Natural killer cell treated with Interleukin-12 subunit alpha and Interleukin-12 subunit beta and Interleukin-15 and Interleukin-18, amount 100 ng/mL, for 72 hours (primary cell): ENCODE data around the gene KIAA1958. TPM values are rescaled to one million over a fixed set of nuclear protein-coding genes. Genes with fewer than 3 reads are reported as not detected.

Source experiments
- ATAC-seq, 2 donors: fragments of 150-1000 bp; cut with Tn5 transposase in 1 of 2; sonication (Bioruptor Pico), chemical (Tn5 transposase) in 1 of 2; 2 replicates each; pipeline ENCODE4 v1.10.0; 2021
- DNase-seq: peaks from one replicate; pipeline ENCODE4 v3.0.0; 2022; ENCODE audit warnings: low spot score
- H3K27ac Mint-ChIP-seq, 2 donors: 1 replicate in 1 of 2; 2 replicates in 1 of 2; pipeline ENCODE4 v1.8.0; 2022; ENCODE audit warnings: mixed read lengths in 2 of 2, mild to moderate bottlenecking in 1 of 2, moderate library complexity in 1 of 2
- H3K27me3 Mint-ChIP-seq, 2 donors: 1 replicate in 1 of 2; 2 replicates in 1 of 2; pipeline ENCODE4 v1.8.0; 2022; ENCODE audit warnings: mixed read lengths in 2 of 2
- H3K36me3 Mint-ChIP-seq: one replicate; pipeline ENCODE4 v1.8.0; 2022; ENCODE audit warnings: mixed read lengths
- H3K4me1 Mint-ChIP-seq, 2 donors: 1 replicate in 1 of 2; 2 replicates in 1 of 2; pipeline ENCODE4 v1.8.0; 2022; ENCODE audit warnings: low read depth in 2 of 2, mixed read lengths in 2 of 2, mild to moderate bottlenecking in 1 of 2
- H3K4me3 Mint-ChIP-seq: one replicate; pipeline ENCODE4 v1.8.0; 2022; ENCODE audit warnings: mixed read lengths
- H3K9me3 Mint-ChIP-seq: 2 replicates; pipeline ENCODE4 v1.8.0; 2022; ENCODE audit warnings: mixed read lengths
- total RNA-seq, 2 donors: library from RNA; stranded (reverse); gene quantifications; one replicate each; pipeline ENCODE4 v1.2.3, GENCODE V29; 2022

The KIAA1958 gene
- total RNA-seq, 2 donors from 2014 or later: 3.5 to 14.6 TPM

GRCh38 chr9:112526973-112527372, 40.3 kb downstream of the KIAA1958 start:
- H3K9me3 Mint-ChIP-seq: no peaks in the 10 kb centered on the region
- no peak overlapping the region for H3K27ac Mint-ChIP-seq
- H3K4me3 Mint-ChIP-seq: no peak overlapping the region
- no peaks in the 10 kb centered on the region for H3K36me3 Mint-ChIP-seq
- DNase-seq: no peak
- no peaks in the 10 kb centered on the region for H3K4me1 Mint-ChIP-seq
- no peak for ATAC-seq
- H3K27me3 Mint-ChIP-seq: no peaks in the 10 kb centered on the region

DNA sequence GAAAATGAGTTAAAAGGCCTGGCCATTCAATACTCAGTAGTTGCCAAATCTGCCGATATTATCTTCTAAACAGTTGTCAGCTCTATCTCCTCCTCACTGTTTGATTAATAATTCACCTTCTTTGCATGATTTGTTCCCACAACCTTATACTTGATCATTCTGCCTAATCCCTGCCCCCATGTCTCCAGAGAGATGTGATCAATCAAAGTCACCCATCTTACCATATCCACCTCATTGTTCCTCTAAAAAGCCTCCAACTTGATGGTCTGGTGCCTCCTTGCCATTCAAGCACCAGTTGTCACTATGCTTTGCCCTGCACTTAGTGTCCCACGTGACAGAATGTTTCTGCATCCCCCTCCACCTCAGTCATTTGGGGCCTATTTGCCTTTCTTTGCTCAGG, 41.3 kb downstream of the KIAA1958 start:
- ATAC-seq (no peak), DNase-seq (no peak)
- Mint-ChIP-seq H3K4me1 (no peaks in the 10 kb centered on the region), H3K4me3 (no peak overlapping the region), H3K36me3 (no peaks in the 10 kb centered on the region), H3K27ac (no peak overlapping the region), H3K9me3 (no peaks in the 10 kb centered on the region), H3K27me3 (no peaks in the 10 kb centered on the region)

GRCh38 chr9:112529316-112529715, 42.7 kb downstream of the KIAA1958 start:
- no peaks in the 10 kb centered on the region for H3K36me3 Mint-ChIP-seq
- H3K27me3 Mint-ChIP-seq: peaks cover 0 to 2% of the 10 kb centered on the region in 2 donors
- no peaks in the 10 kb centered on the region for H3K9me3 Mint-ChIP-seq
- no peak overlapping the region for H3K4me3 Mint-ChIP-seq
- no peak overlapping the region for H3K27ac Mint-ChIP-seq
- no peak for ATAC-seq
- DNase-seq: no peak
- H3K4me1 Mint-ChIP-seq: peaks cover 4 to 5% of the 10 kb centered on the region in 2 donors

- Mint-ChIP-seq H3K4me1 (peaks cover 4 to 5% of the 10 kb centered on the region in 2 donors), H3K4me3 (no peak overlapping the region), H3K27me3 (peaks cover 0 to 2% of the 10 kb centered on the region in 2 donors), H3K36me3 (no peaks in the 10 kb centered on the region), H3K9me3 (no peaks in the 10 kb centered on the region), H3K27ac (no peak overlapping the region)
- DNase-seq (no peak), ATAC-seq (no peak)
Measured at GRCh38 chr9:112530751-112531205, 44.2 kb downstream of the KIAA1958 start.

DNA sequence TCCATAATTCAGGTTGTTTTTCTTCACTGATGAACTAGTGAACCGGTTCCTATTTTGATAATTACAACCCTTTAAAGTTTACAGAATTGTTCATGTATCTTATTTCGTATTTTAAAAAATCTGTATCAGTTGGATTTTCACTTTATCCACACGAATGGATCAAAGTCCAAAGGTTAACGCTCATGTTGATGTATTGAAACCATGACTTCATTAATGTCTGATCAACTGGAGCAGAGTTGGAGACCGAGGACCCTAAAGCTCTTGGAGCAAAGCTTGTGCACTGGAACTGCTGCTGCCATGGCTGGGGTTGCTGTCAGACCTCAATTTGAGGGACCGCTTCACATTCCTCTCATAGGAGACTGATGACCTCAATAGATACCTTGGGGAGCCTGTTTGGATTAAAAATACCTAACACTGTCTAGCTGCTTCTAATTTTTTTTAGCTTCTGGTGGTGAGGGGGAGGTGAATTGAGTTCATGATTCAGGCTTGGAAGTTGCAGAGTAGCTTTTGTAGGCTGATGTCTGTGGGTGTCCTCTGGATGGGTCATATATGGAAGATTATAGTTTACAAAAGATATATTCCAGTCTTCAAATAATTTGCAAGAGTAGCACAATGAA, 45.1 kb downstream of the KIAA1958 start:
- no peaks in the 10 kb centered on the region for H3K9me3 Mint-ChIP-seq
- no peak overlapping the region for H3K4me3 Mint-ChIP-seq
- DNase-seq (no peak), ATAC-seq (no peak)
- H3K4me1 Mint-ChIP-seq: peaks cover 4 to 5% of the 10 kb centered on the region in 2 donors
- H3K27me3 Mint-ChIP-seq: peaks cover 0 to 2% of the 10 kb centered on the region in 2 donors
- H3K27ac Mint-ChIP-seq: no peak overlapping the region
- H3K36me3 Mint-ChIP-seq: no peaks in the 10 kb centered on the region

DNA sequence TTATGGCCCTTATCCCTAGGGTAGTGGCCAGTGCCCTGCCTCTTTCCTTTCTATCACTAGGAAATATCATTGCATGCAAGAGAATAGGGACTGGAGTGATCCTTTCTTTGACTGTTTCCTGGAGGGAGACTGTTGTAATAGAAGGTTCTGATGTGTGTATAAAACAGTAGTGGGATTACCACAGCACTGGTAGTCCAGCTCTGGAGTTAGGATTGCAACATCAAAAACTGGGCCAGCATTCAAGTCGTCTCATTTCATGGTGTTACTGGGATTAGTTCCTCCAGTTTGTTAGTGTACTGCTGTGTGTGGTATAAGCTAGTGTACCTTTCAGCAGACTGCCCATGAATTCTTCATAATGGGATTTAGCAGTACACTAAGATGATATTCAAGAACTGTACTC, 45.8 kb downstream of the KIAA1958 start:
- Mint-ChIP-seq H3K36me3 (no peaks in the 10 kb centered on the region), H3K27me3 (peaks cover 0 to 2% of the 10 kb centered on the region in 2 donors), H3K4me1 (peaks cover 4 to 5% of the 10 kb centered on the region in 2 donors), H3K27ac (no peak overlapping the region), H3K4me3 (no peak overlapping the region), H3K9me3 (no peaks in the 10 kb centered on the region)
- no peak for ATAC-seq
- no peak for DNase-seq

GRCh38 chr9:112533660-112534059, 47.0 kb downstream of the KIAA1958 start:
- Mint-ChIP-seq H3K27me3 (peaks cover 0 to 2% of the 10 kb centered on the region in 2 donors), H3K4me3 (no peak overlapping the region), H3K9me3 (no peaks in the 10 kb centered on the region), H3K27ac (no peak overlapping the region), H3K36me3 (no peaks in the 10 kb centered on the region), H3K4me1 (peaks cover 4 to 5% of the 10 kb centered on the region in 2 donors)
- ATAC-seq: no peak
- no peak for DNase-seq

- Mint-ChIP-seq H3K36me3 (no peaks in the 10 kb centered on the region), H3K27ac (no peak overlapping the region), H3K9me3 (no peaks in the 10 kb centered on the region), H3K4me3 (no peak overlapping the region), H3K27me3 (peaks cover 0 to 2% of the 10 kb centered on the region in 2 donors), H3K4me1 (peaks cover 4 to 5% of the 10 kb centered on the region in 2 donors)
- ATAC-seq (no peak), DNase-seq (no peak)
Measured at GRCh38 chr9:112535301-112535700, 48.7 kb downstream of the KIAA1958 start.

- Mint-ChIP-seq H3K36me3 (no peaks in the 10 kb centered on the region), H3K27ac (no peak overlapping the region), H3K4me3 (no peak overlapping the region), H3K27me3 (peaks cover 0 to 2% of the 10 kb centered on the region in 2 donors), H3K9me3 (no peaks in the 10 kb centered on the region), H3K4me1 (peaks cover 4 to 5% of the 10 kb centered on the region in 2 donors)
- DNase-seq (no peak), ATAC-seq (no peak)
Measured at GRCh38 chr9:112535811-112536210, 49.2 kb downstream of the KIAA1958 start.

DNA sequence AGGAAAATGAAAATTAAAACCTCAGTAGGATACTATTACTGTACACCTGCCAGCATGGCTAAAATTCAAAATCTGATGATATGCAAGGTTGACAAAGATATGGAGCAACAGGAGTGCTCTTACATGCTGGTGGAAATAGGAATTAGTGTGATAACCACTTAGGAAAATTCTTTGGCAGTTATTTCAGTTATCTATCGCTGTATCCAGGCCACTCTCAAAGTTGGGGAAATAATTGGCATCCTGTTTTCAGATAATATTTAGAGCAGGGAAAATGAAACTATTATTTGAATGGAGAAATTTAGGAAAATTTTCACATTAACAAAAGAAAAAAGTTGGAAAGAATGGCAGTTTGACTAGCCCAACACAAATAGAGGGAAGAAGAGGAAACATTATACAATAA, 50.9 kb downstream of the KIAA1958 start:
- Mint-ChIP-seq H3K27me3 (peaks cover 0 to 2% of the 10 kb centered on the region in 2 donors), H3K27ac (no peak overlapping the region), H3K4me3 (no peak overlapping the region), H3K4me1 (peaks cover 4 to 5% of the 10 kb centered on the region in 2 donors), H3K9me3 (no peaks in the 10 kb centered on the region), H3K36me3 (no peaks in the 10 kb centered on the region)
- ATAC-seq: no peak
- DNase-seq: no peak

DNA sequence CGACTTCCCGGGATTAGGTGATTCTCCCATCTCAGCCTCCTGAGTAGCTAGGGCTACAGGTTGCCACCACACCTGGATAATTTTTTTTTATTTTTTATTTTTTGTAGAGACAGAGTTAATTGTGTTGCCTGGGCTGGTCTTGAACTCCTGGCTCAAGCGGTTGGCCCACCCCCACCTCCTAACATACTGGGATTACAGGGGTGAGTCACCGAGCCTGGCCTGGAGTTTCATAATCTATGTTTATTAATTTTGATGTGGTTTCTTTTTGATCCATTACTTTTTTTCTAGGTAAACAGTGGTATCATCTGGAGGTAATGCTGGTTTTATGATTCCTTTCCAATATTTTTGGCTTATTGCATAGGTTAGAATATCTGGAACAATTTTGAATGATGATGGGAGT, 54.2 kb downstream of the KIAA1958 start:
- ATAC-seq: no peak
- no peak overlapping the region for H3K4me3 Mint-ChIP-seq
- DNase-seq: no peak
- peaks cover 2% of the 10 kb centered on the region for H3K36me3 Mint-ChIP-seq
- H3K9me3 Mint-ChIP-seq: peaks cover 1% of the 10 kb centered on the region
- peaks cover 1 to 5% of the 10 kb centered on the region in 2 donors for H3K4me1 Mint-ChIP-seq
- no peak overlapping the region for H3K27ac Mint-ChIP-seq
- H3K27me3 Mint-ChIP-seq: no peaks in the 10 kb centered on the region

DNA sequence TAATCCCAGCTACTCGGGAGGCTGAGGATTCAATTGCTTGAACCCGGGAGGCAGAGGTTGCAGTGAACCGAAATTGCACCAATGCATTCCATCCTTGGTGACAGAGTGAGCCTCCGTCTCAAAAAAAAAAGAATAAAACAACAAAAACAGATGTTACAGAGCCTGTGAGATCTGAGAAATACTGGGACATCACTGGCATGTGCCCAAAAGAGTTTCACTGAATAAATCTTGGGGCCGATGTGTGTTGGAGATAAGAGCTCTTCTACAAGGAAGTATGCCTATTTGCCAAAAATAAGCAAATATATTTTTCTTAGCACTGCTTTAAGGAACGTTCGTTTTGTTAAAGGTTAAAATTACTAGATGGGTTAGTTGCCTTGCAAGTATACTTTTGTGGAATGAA, 55.1 kb downstream of the KIAA1958 start:
- H3K27ac Mint-ChIP-seq: no peak overlapping the region
- H3K27me3 Mint-ChIP-seq: no peaks in the 10 kb centered on the region
- peaks cover 9 to 14% of the 10 kb centered on the region in 2 donors for H3K4me1 Mint-ChIP-seq
- ATAC-seq (no peak), DNase-seq (no peak)
- peaks cover 5% of the 10 kb centered on the region for H3K36me3 Mint-ChIP-seq
- H3K4me3 Mint-ChIP-seq: no peak overlapping the region
- peaks cover 3% of the 10 kb centered on the region for H3K9me3 Mint-ChIP-seq

GRCh38 chr9:112542593-112543292, 56.1 kb downstream of the KIAA1958 start:
- Mint-ChIP-seq H3K27ac (no peak overlapping the region), H3K27me3 (no peaks in the 10 kb centered on the region), H3K36me3 (peaks cover 5% of the 10 kb centered on the region), H3K9me3 (peaks cover 3% of the 10 kb centered on the region), H3K4me1 (peaks cover 10 to 16% of the 10 kb centered on the region in 2 donors), H3K4me3 (no peak overlapping the region)
- DNase-seq: no peak
- no peak for ATAC-seq

DNA sequence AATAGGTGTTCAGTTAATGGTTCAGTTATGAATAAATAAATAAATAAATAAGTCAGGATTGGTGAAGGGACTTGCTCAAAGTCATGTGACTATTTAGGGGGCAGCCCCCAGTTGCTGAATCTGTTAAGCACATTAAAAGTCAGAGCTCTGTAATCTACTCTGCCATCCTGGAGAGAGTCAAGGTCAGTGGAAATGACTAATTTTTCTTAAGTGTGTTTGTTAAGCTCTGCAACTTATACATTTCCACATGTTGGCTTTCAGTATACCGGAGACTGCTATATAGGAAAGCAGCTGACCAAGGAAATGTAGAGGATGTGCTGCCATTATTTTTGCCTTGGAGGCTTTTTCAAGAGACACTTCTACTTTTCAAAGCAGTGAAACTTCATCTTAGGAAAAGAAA, 57.9 kb downstream of the KIAA1958 start:
- DNase-seq (no peak), ATAC-seq (no peak)
- no peaks in the 10 kb centered on the region for H3K27me3 Mint-ChIP-seq
- no peak overlapping the region for H3K4me3 Mint-ChIP-seq
- H3K4me1 Mint-ChIP-seq: peaks cover 13 to 19% of the 10 kb centered on the region in 2 donors
- no peak overlapping the region for H3K27ac Mint-ChIP-seq
- H3K9me3 Mint-ChIP-seq: peaks cover 3% of the 10 kb centered on the region
- peaks cover 5% of the 10 kb centered on the region for H3K36me3 Mint-ChIP-seq
